H9 (cell line): ENCODE measurements around the gene ZNF44. TPM values are rescaled to one million over a fixed set of nuclear protein-coding genes. Genes with fewer than 3 reads are reported as not detected.

Experiments
- DNase-seq: peaks from one replicate; pipeline ENCODE4 v3.0.0-alpha.2; 2017
- H2AFZ ChIP-seq: one replicate; pipeline ENCODE4 v1.6.1; 2013; ENCODE audit warnings: mild to moderate bottlenecking, low read length, control low read depth, moderate library complexity
- H2AK5ac ChIP-seq: 2 replicates; pipeline ENCODE4 v1.6.1; 2013; ENCODE audit warnings: low read length, control low read depth, mixed read lengths; ENCODE audit not compliant: insufficient read length
- H2BK120ac ChIP-seq: one replicate; pipeline ENCODE4 v1.6.1; 2013; ENCODE audit warnings: low read depth, mild to moderate bottlenecking, low read length, control low read depth, inconsistent platforms; ENCODE audit not compliant: poor library complexity, severe bottlenecking
- H2BK12ac ChIP-seq: 2 replicates; pipeline ENCODE4 v1.6.1; 2013; ENCODE audit warnings: low read length, control low read depth, mixed read lengths, low read depth; ENCODE audit not compliant: insufficient read length
- H2BK15ac ChIP-seq: 2 replicates; pipeline ENCODE4 v1.6.1; 2013; ENCODE audit warnings: low read depth, low read length, control low read depth
- H2BK20ac ChIP-seq: one replicate; pipeline ENCODE4 v1.6.1; 2013; ENCODE audit warnings: low read depth, mild to moderate bottlenecking, low read length, control low read depth, inconsistent platforms; ENCODE audit not compliant: poor library complexity, severe bottlenecking
- H2BK5ac ChIP-seq: 2 replicates; pipeline ENCODE4 v1.6.1; 2013; ENCODE audit warnings: low read length, control low read depth, mixed read lengths; ENCODE audit not compliant: insufficient read length
- H3K14ac ChIP-seq: 2 replicates; pipeline ENCODE4 v1.6.1; 2013; ENCODE audit warnings: low read length, control low read depth; ENCODE audit not compliant: insufficient read depth
- H3K18ac ChIP-seq: 2 replicates; pipeline ENCODE4 v1.6.1; 2013; ENCODE audit warnings: low read depth, mild to moderate bottlenecking, mixed read lengths, low read length, control low read depth; ENCODE audit not compliant: insufficient read length
- H3K23ac ChIP-seq: 2 replicates; pipeline ENCODE4 v1.6.1; 2013; ENCODE audit warnings: low read length, control low read depth, mixed read lengths, low read depth; ENCODE audit not compliant: insufficient read length
- H3K23me2 ChIP-seq: 2 replicates; pipeline ENCODE4 v1.6.1; 2013; ENCODE audit warnings: low read depth, mild to moderate bottlenecking, mixed read lengths, low read length, control low read depth; ENCODE audit not compliant: insufficient read length, poor library complexity, severe bottlenecking
- H3K27ac ChIP-seq: 2 replicates; pipeline ENCODE4 v1.5.1; 2013; ENCODE audit warnings: low read length, control low read depth, mixed read lengths, low read depth; ENCODE audit not compliant: insufficient read length
- H3K27me3 ChIP-seq: 2 replicates; pipeline ENCODE4 v1.6.1; 2013; ENCODE audit warnings: low read length, control low read depth, inconsistent platforms; ENCODE audit not compliant: insufficient read depth
- H3K4ac ChIP-seq: 2 replicates; pipeline ENCODE4 v1.6.1; 2013; ENCODE audit warnings: low read depth, mild to moderate bottlenecking, control low read depth, inconsistent platforms, low read length, moderate library complexity
- H3K4me1 ChIP-seq: 2 replicates; pipeline ENCODE4 v1.6.1; 2013; ENCODE audit warnings: low read length, control low read depth, inconsistent platforms; ENCODE audit not compliant: insufficient read depth
- H3K4me2 ChIP-seq: 2 replicates; pipeline ENCODE4 v1.6.1; 2013; ENCODE audit warnings: low read length, control low read depth, mixed read lengths; ENCODE audit not compliant: insufficient read length, insufficient read depth
- H3K56ac ChIP-seq: 2 replicates; pipeline ENCODE4 v1.6.1; 2013; ENCODE audit warnings: low read depth, mild to moderate bottlenecking, mixed read lengths, low read length, control low read depth; ENCODE audit not compliant: insufficient read length
- H3K79me1 ChIP-seq: 2 replicates; pipeline ENCODE4 v1.6.1; 2013; ENCODE audit warnings: low read depth, mild to moderate bottlenecking, moderate library complexity, low read length, control low read depth, inconsistent platforms; ENCODE audit not compliant: insufficient read depth, poor library complexity, severe bottlenecking
- H3K79me2 ChIP-seq: 2 replicates; pipeline ENCODE4 v1.6.1; 2013; ENCODE audit warnings: low read length, control low read depth, inconsistent platforms; ENCODE audit not compliant: insufficient read depth
- H3K9ac ChIP-seq: 2 replicates; pipeline ENCODE4 v1.6.1; 2013; ENCODE audit warnings: low read length, control low read depth, mixed read lengths; ENCODE audit not compliant: insufficient read length; ENCODE audit errors: extremely low read depth
- H3K9me3 ChIP-seq: one replicate; pipeline ENCODE4 v1.6.1; 2013; ENCODE audit warnings: low read depth, low read length, inconsistent platforms; ENCODE audit not compliant: control insufficient read depth
- H3T11ph ChIP-seq: one replicate; pipeline ENCODE4 v1.6.1; 2013; ENCODE audit warnings: mild to moderate bottlenecking, low read length, control low read depth, inconsistent platforms
- H4K20me1 ChIP-seq: one replicate; pipeline ENCODE4 v1.6.1; 2013; ENCODE audit not compliant: control insufficient read depth, insufficient read length, insufficient read depth
- H4K5ac ChIP-seq: 2 replicates; pipeline ENCODE4 v1.6.1; 2013; ENCODE audit warnings: low read depth, mild to moderate bottlenecking, mixed read lengths, low read length, control low read depth; ENCODE audit not compliant: insufficient read length
- H4K8ac ChIP-seq: replicated peaks from 2 replicates; pipeline ENCODE4 v1.6.1; 2013; ENCODE audit warnings: low read length, control low read depth, mixed read lengths, low read depth; ENCODE audit not compliant: insufficient read length
- H4K91ac ChIP-seq: 2 replicates; pipeline ENCODE4 v1.6.1; 2013; ENCODE audit warnings: low read depth, mild to moderate bottlenecking, moderate library complexity, mixed read lengths, low read length, control low read depth; ENCODE audit not compliant: insufficient read length
- H3K27ac Mint-ChIP-seq, 3 experiments: 2 replicates in 2 of 3; 3 replicates in 1 of 3; pipeline ENCODE4 v1.8.0; 2020 to 2021; ENCODE audit warnings: mixed read lengths in 3 of 3, mild to moderate bottlenecking in 1 of 3, moderate library complexity in 1 of 3
- H3K27me3 Mint-ChIP-seq: 2 replicates; pipeline ENCODE4 v1.8.0; 2021; ENCODE audit warnings: low read depth, mild to moderate bottlenecking, moderate library complexity, mixed read lengths
- H3K36me3 Mint-ChIP-seq, 3 experiments: 2 replicates in 2 of 3; 3 replicates in 1 of 3; pipeline ENCODE4 v1.8.0; 2020 to 2021; ENCODE audit warnings: low read depth in 3 of 3, mixed read lengths in 3 of 3; ENCODE audit not compliant: insufficient read depth in 1 of 3
- H3K4me1 Mint-ChIP-seq, 2 experiments: 2 replicates each; pipeline ENCODE4 v1.8.0; 2020; ENCODE audit warnings: mixed read lengths in 2 of 2
- H3K4me3 Mint-ChIP-seq, 2 experiments: 2 replicates in 1 of 2; 3 replicates in 1 of 2; pipeline ENCODE4 v1.8.0; 2020 to 2021; ENCODE audit warnings: mild to moderate bottlenecking in 2 of 2, mixed read lengths in 2 of 2, moderate library complexity in 1 of 2
- H3K9me3 Mint-ChIP-seq, 2 experiments: 2 replicates in 1 of 2; 3 replicates in 1 of 2; pipeline ENCODE4 v1.8.0; 2020; ENCODE audit warnings: mild to moderate bottlenecking in 2 of 2, mixed read lengths in 2 of 2, moderate library complexity in 1 of 2
- WGBS: extraction: QIAGEN DNeasy Blood & Tissue Kit; methylation state at CpG from one replicate; pipeline ENCODE4 v1.1.7; 2013; ENCODE audit warnings: missing lambda C conversion rate, low lambda C conversion rate, mixed read lengths; ENCODE audit not compliant: insufficient read length; ENCODE audit errors: extremely low coverage; 5-methylcytosine and 5-hydroxymethylcytosine counted together
- total RNA-seq: library from RNA; stranded (reverse); gene quantifications from 2 replicates; pipeline ENCODE4 v1.2.1, GENCODE V29; 2021
- TF ChIP-seq, protein P1 (sequence below): fragments of 200-600 bp; sonication (generic); conservative IDR thresholded peaks from 3 replicates; pipeline ENCODE4 v1.8.0; 2021; ENCODE audit warnings: antibody characterized with exemption, mild to moderate bottlenecking

The ZNF44 gene
- total RNA-seq, 1 experiment from 2014 or later = 6.9 TPM

GRCh38 chr19:12222980-12223630 is 71.6 kb downstream of the ZNF44 start:
- no peak overlapping the region for H3K14ac ChIP-seq
- H2BK20ac ChIP-seq = no peak overlapping the region
- no peak overlapping the region for H2AFZ ChIP-seq
- H4K8ac ChIP-seq = no peak overlapping the region
- no peak overlapping the region for H3K4me2 ChIP-seq
- H3T11ph ChIP-seq = no peak overlapping the region
- H3K79me1 ChIP-seq = no peaks in the 10 kb centered on the region
- H3K23me2 ChIP-seq = no peaks in the 10 kb centered on the region
- no peak overlapping the region for H3K9ac ChIP-seq
- no peak overlapping the region for H3K27ac Mint-ChIP-seq
- no peak overlapping the region for H2BK15ac ChIP-seq
- H4K5ac ChIP-seq = no peak overlapping the region
- no peak overlapping the region for H2BK12ac ChIP-seq
- peaks cover 71 to 85% of the 10 kb centered on the region in 2 experiments for H3K9me3 Mint-ChIP-seq
- no peak overlapping the region for H3K4me3 Mint-ChIP-seq
- no CpG with 5 or more reads among the region's 1 CpG for WGBS
- no peak for DNase-seq
- no peak overlapping the region for H2AK5ac ChIP-seq
- no peak overlapping the region for H3K23ac ChIP-seq
- TF ChIP-seq, protein P1, sequence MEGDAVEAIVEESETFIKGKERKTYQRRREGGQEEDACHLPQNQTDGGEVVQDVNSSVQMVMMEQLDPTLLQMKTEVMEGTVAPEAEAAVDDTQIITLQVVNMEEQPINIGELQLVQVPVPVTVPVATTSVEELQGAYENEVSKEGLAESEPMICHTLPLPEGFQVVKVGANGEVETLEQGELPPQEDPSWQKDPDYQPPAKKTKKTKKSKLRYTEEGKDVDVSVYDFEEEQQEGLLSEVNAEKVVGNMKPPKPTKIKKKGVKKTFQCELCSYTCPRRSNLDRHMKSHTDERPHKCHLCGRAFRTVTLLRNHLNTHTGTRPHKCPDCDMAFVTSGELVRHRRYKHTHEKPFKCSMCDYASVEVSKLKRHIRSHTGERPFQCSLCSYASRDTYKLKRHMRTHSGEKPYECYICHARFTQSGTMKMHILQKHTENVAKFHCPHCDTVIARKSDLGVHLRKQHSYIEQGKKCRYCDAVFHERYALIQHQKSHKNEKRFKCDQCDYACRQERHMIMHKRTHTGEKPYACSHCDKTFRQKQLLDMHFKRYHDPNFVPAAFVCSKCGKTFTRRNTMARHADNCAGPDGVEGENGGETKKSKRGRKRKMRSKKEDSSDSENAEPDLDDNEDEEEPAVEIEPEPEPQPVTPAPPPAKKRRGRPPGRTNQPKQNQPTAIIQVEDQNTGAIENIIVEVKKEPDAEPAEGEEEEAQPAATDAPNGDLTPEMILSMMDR = no peak
- H2BK120ac ChIP-seq = no peak overlapping the region
- no peak overlapping the region for H3K4ac ChIP-seq
- no peaks in the 10 kb centered on the region for H3K27me3 Mint-ChIP-seq
- no peaks in the 10 kb centered on the region for H3K27me3 ChIP-seq
- H3K56ac ChIP-seq = no peak overlapping the region
- H3K4me1 Mint-ChIP-seq = no peaks in the 10 kb centered on the region
- H4K91ac ChIP-seq = no peak overlapping the region
- no peaks in the 10 kb centered on the region for H4K20me1 ChIP-seq
- H3K27ac ChIP-seq = no peak overlapping the region
- H3K79me2 ChIP-seq = no peaks in the 10 kb centered on the region
- no peak overlapping the region for H3K18ac ChIP-seq
- H3K36me3 Mint-ChIP-seq = peaks cover 10 to 28% (median 15%) of the 10 kb centered on the region in 3 experiments
- no peaks in the 10 kb centered on the region for H3K9me3 ChIP-seq
- no peaks in the 10 kb centered on the region for H3K4me1 ChIP-seq
- H2BK5ac ChIP-seq = no peak overlapping the region

Other genes starting within 250 kb of the ZNF44 start
- 5.4 and 5.6 TPM in 2 replicates for gene ZNF878, start 241.9 kb downstream of the ZNF44 start, total RNA-seq
- 8.7 and 10.0 TPM in 2 replicates for gene ZNF844, start 230.2 kb downstream of the ZNF44 start, total RNA-seq
- 5.6 and 5.7 TPM in 2 replicates for gene ZNF20, start 154.5 kb downstream of the ZNF44 start, total RNA-seq
- 28.1 and 30.7 TPM in 2 replicates for gene ZNF625, start 138.1 kb downstream of the ZNF44 start, total RNA-seq
- 9.8 and 10.8 TPM in 2 replicates for gene ZNF136, start 131.8 kb downstream of the ZNF44 start, total RNA-seq
- gene ZNF563, start 38.8 kb upstream of the ZNF44 start, total RNA-seq = 1.9 TPM in 2 replicates
- 3.7 and 4.0 TPM in 2 replicates for gene ZNF442, start 70.8 kb upstream of the ZNF44 start, total RNA-seq
- 4.1 and 5.2 TPM in 2 replicates for gene ZNF799, start 106.4 kb upstream of the ZNF44 start, total RNA-seq
- gene ZNF443, start 146.1 kb upstream of the ZNF44 start, total RNA-seq = 9.4 TPM in 2 replicates
- 2.1 and 3.8 TPM in 2 replicates for gene ZNF709, start 189.9 kb upstream of the ZNF44 start, total RNA-seq